HS-27A (cell line): ENCODE data around the gene CRHR1.

Experiments
- DNase-seq: peaks from one replicate; pipeline ENCODE4 v3.0.0-alpha.2; 2012; ENCODE audit warnings: low read depth, missing footprints

The CRHR1 gene

GRCh38 chr17:45824475-45824874, 40.4 kb downstream of the CRHR1 start:
- DNase-seq = no peak

- DNase-seq = no peak
Observed at GRCh38 chr17:45824901-45825492, 40.9 kb downstream of the CRHR1 start.

GRCh38 chr17:45825792-45826191, 41.7 kb downstream of the CRHR1 start:
- no peak for DNase-seq

- DNase-seq = no peak
Observed at GRCh38 chr17:45826919-45827588, 42.9 kb downstream of the CRHR1 start.

GRCh38 chr17:45828171-45828570, 44.1 kb downstream of the CRHR1 start:
- DNase-seq = no peak

GRCh38 chr17:45828582-45829133, 44.5 kb downstream of the CRHR1 start:
- no peak for DNase-seq

- no peak for DNase-seq
Observed at GRCh38 chr17:45833920-45834319, 49.8 kb downstream of the CRHR1 start.

GRCh38 chr17:45834471-45835396, 50.6 kb downstream of the CRHR1 start:
- DNase-seq = no peak

- no peak for DNase-seq
Observed at GRCh38 chr17:45835481-45835880, 51.4 kb downstream of the CRHR1 start.

- no peak for DNase-seq
Observed at GRCh38 chr17:45836047-45837044, 52.2 kb downstream of the CRHR1 start.

GRCh38 chr17:45837187-45837586, 53.1 kb downstream of the CRHR1 start:
- no peak for DNase-seq

- no peak for DNase-seq
Observed at GRCh38 chr17:45837603-45838002, 53.5 kb downstream of the CRHR1 start.

- DNase-seq = no peak
Observed at GRCh38 chr17:45838751-45839295, 54.7 kb downstream of the CRHR1 start.

GRCh38 chr17:45839442-45839841, 55.3 kb downstream of the CRHR1 start:
- no peak for DNase-seq

GRCh38 chr17:45841186-45841585, 57.1 kb downstream of the CRHR1 start:
- no peak for DNase-seq

- DNase-seq = no peak
Observed at GRCh38 chr17:45841883-45842525, 57.9 kb downstream of the CRHR1 start.

GRCh38 chr17:45843722-45844121, 59.6 kb downstream of the CRHR1 start:
- no peak for DNase-seq

- DNase-seq = no peak
Observed at GRCh38 chr17:45844695-45845375, 60.7 kb downstream of the CRHR1 start, which contains the start of gene SPPL2C. TSS of gene SPPL2C (plus strand) at chr17:45844881. CDS start at chr17:45844907, 26 bp downstream.

GRCh38 chr17:45845376-45846185, 61.5 kb downstream of the CRHR1 start:
- DNase-seq = no peak
